ENCODE data around the gene TEX36. TPM values are rescaled to one million over a fixed set of nuclear protein-coding genes. Genes with fewer than 3 reads are reported as not detected.

TEX36 gene
- total and polyA plus RNA-seq, 9 of the 15 experiments (the other 6 are each of a cell fraction or from before 2014, with no cell fraction given) = 0.10 to 0.82 (median 0.15) TPM; not detected in 6

GRCh38 chr10:125719173-125720001, 36.4 kb upstream of the TEX36 start, which contains the start of gene EDRF1 (continued):
- TF ChIP-seq XRCC3 (IDR thresholded peaks at IDR 0.05) (no peak), ZBED1 (IDR thresholded peaks at IDR 0.05) (no peak), CTCFL (IDR thresholded peaks at IDR 0.05; ENCODE audit: borderline replicate concordance, insufficient read depth, low read depth, low read length, poor library complexity, severe bottlenecking) (no peak), YBX1 (IDR thresholded peaks at IDR 0.05) (no peak), MCM7 (IDR thresholded peaks at IDR 0.05) (no peak), NFATC3 (IDR thresholded peaks at IDR 0.05) (no peak), THRA (IDR thresholded peaks at IDR 0.05) (no peak), ZNF561 (CRISPR knock-in tag; conservative IDR thresholded peaks at IDR 0.05) (no peak), ZNF696 (CRISPR knock-in tag; conservative IDR thresholded peaks at IDR 0.05) (no peak), SNIP1 (IDR thresholded peaks at IDR 0.05; ENCODE audit: low read depth) (no peak), PRPF4 (IDR thresholded peaks at IDR 0.05; ENCODE audit: insufficient read depth, low read depth, low read length, poor library complexity, severe bottlenecking) (no peak), ZBTB26 (CRISPR knock-in tag; IDR thresholded peaks at IDR 0.05) (no peak), ZNF12 (CRISPR knock-in tag; IDR thresholded peaks at IDR 0.05) (0 out of 2 replicates have a peak, but pooled peaks have one; percentile 31), ETS1 (conservative IDR thresholded peaks at IDR 0.05; ENCODE audit: control insufficient read depth, low read depth, low read length) (no peak), RBBP5 (IDR thresholded peaks at IDR 0.05; ENCODE audit: borderline replicate concordance, insufficient read depth, low read length, poor library complexity, severe bottlenecking) (peak; percentile 81), IRF1 (CRISPR knock-in tag; IDR thresholded peaks at IDR 0.05; ENCODE audit: borderline replicate concordance) (no peak), PHTF2 (CRISPR knock-in tag; IDR thresholded peaks at IDR 0.05) (no peak), LARP7 (IDR thresholded peaks at IDR 0.05) (no peak), ZNF584 (CRISPR knock-in tag; IDR thresholded peaks at IDR 0.05; ENCODE audit: low read depth) (no peak), ADNP (tag; IDR thresholded peaks at IDR 0.05) (no peak), ZNF174 (CRISPR knock-in tag; IDR thresholded peaks at IDR 0.05) (no peak), ZNF785 (CRISPR knock-in tag; IDR thresholded peaks at IDR 0.05) (no peak), ARHGAP35 (IDR thresholded peaks at IDR 0.05; ENCODE audit: partially characterized antibody) (peak; percentile 78)
